DOHH2 (cell line): Measurements from ENCODE around the gene SPOP.

ENCODE experiments used
- H3F3A ChIP-seq: fragments of 200-600 bp; sonication (generic), shearing (Covaris generic); 2 replicates; pipeline ENCODE4 v1.6.0; 2016; ENCODE audit warnings: antibody characterized with exemption, mild to moderate bottlenecking; ENCODE audit not compliant: control insufficient read depth, insufficient read depth
- H3K27ac ChIP-seq: fragments of 200-600 bp; sonication (generic); 2 replicates; pipeline ENCODE4 v1.5.1; 2014; ENCODE audit warnings: low read depth, mild to moderate bottlenecking, low read length, moderate library complexity
- H3K27me3 ChIP-seq: fragments of 200-600 bp; sonication (generic); 2 replicates; pipeline ENCODE4 v1.6.1; 2014; ENCODE audit warnings: mild to moderate bottlenecking, low read length, mixed read lengths; ENCODE audit not compliant: control insufficient read depth
- H3K36me3 ChIP-seq: fragments of 200-600 bp; sonication (generic); 2 replicates; pipeline ENCODE4 v1.6.1; 2014; ENCODE audit warnings: mild to moderate bottlenecking, low read length, moderate library complexity, mixed read lengths; ENCODE audit not compliant: control insufficient read depth
- H3K4me1 ChIP-seq: fragments of 200-600 bp; sonication (generic); 2 replicates; pipeline ENCODE4 v1.6.1; 2014; ENCODE audit warnings: mild to moderate bottlenecking, low read length, mixed read lengths; ENCODE audit not compliant: control insufficient read depth
- H3K4me2 ChIP-seq: fragments of 200-600 bp; sonication (generic); 2 replicates; pipeline ENCODE4 v1.6.0; 2014; ENCODE audit warnings: mild to moderate bottlenecking, low read length, moderate library complexity
- H3K4me3 ChIP-seq: fragments of 200-600 bp; sonication (generic); 2 replicates; pipeline ENCODE4 v1.5.1; 2014; ENCODE audit warnings: mild to moderate bottlenecking, low read length, mixed read lengths
- H3K79me2 ChIP-seq: fragments of 200-600 bp; sonication (generic); 2 replicates; pipeline ENCODE4 v1.6.1; 2014; ENCODE audit warnings: mild to moderate bottlenecking, low read length, mixed read lengths; ENCODE audit not compliant: control insufficient read depth
- H3K9me2 ChIP-seq: fragments of 200-600 bp; sonication (generic); replicated peaks from 2 replicates; pipeline ENCODE4 v1.6.1; 2014; ENCODE audit warnings: mild to moderate bottlenecking, low read length, mixed read lengths; ENCODE audit not compliant: control insufficient read depth
- H3K9me3 ChIP-seq: fragments of 200-600 bp; sonication (generic); 2 replicates; pipeline ENCODE4 v1.6.1; 2014; ENCODE audit warnings: antibody characterized with exemption, low read length, mixed read lengths; ENCODE audit not compliant: control insufficient read depth, insufficient read depth
- H4K20me1 ChIP-seq: fragments of 200-600 bp; sonication (generic); 2 replicates; pipeline ENCODE4 v1.6.0; 2014; ENCODE audit warnings: low read depth, mild to moderate bottlenecking, antibody characterized with exemption, low read length, moderate library complexity; ENCODE audit not compliant: control insufficient read depth, insufficient read depth
- CTCF ChIP-seq: fragments of 200-600 bp; sonication (generic); IDR thresholded peaks from one replicate; pipeline ENCODE4 v1.5.1; 2014; ENCODE audit warnings: antibody characterized with exemption, mild to moderate bottlenecking, low read depth, low read length; ENCODE audit not compliant: poor library complexity, severe bottlenecking
- EZH2phosphoT487 ChIP-seq: fragments of 200-600 bp; sonication (generic); IDR thresholded peaks from 2 replicates; pipeline ENCODE4 v1.6.1; 2017; ENCODE audit warnings: borderline replicate concordance, mild to moderate bottlenecking, antibody characterized with exemption, low read length, moderate library complexity, mixed read lengths

The SPOP gene

GRCh38 chr17:49604314-49604869 lies 73.5 kb downstream of the SPOP start:
- Histone ChIP-seq H3K27ac (no peak overlapping the region), H3F3A (no peaks in the 10 kb centered on the region), H3K4me2 (no peak overlapping the region), H3K9me3 (no peaks in the 10 kb centered on the region), H4K20me1 (no peaks in the 10 kb centered on the region), H3K9me2 (no peaks in the 10 kb centered on the region), H3K36me3 (peaks cover 62% of the 10 kb centered on the region), H3K4me1 (no peaks in the 10 kb centered on the region), H3K27me3 (no peaks in the 10 kb centered on the region), H3K79me2 (no peaks in the 10 kb centered on the region), H3K4me3 (no peak overlapping the region)
- TF ChIP-seq CTCF (no peak), EZH2phosphoT487 (no peak)

GRCh38 chr17:49603720-49604119 lies 74.2 kb downstream of the SPOP start:
- Histone ChIP-seq H3K4me3 (no peak overlapping the region), H3K4me1 (no peaks in the 10 kb centered on the region), H3K36me3 (peaks cover 57% of the 10 kb centered on the region), H3K27me3 (no peaks in the 10 kb centered on the region), H3K9me2 (no peaks in the 10 kb centered on the region), H3K9me3 (no peaks in the 10 kb centered on the region), H3F3A (no peaks in the 10 kb centered on the region), H4K20me1 (no peaks in the 10 kb centered on the region), H3K79me2 (no peaks in the 10 kb centered on the region), H3K27ac (no peak overlapping the region), H3K4me2 (no peak overlapping the region)
- TF ChIP-seq EZH2phosphoT487 (no peak), CTCF (no peak)

GRCh38 chr17:49603238-49603637 lies 74.7 kb downstream of the SPOP start:
- peaks cover 56% of the 10 kb centered on the region for H3K36me3 ChIP-seq
- H3K27me3 ChIP-seq: no peaks in the 10 kb centered on the region
- TF ChIP-seq CTCF: no peak
- TF ChIP-seq EZH2phosphoT487: no peak
- H3K4me1 ChIP-seq: no peaks in the 10 kb centered on the region
- no peaks in the 10 kb centered on the region for H3K79me2 ChIP-seq
- no peak overlapping the region for H3K4me2 ChIP-seq
- H4K20me1 ChIP-seq: no peaks in the 10 kb centered on the region
- no peaks in the 10 kb centered on the region for H3K9me3 ChIP-seq
- H3K27ac ChIP-seq: no peak overlapping the region
- H3F3A ChIP-seq: no peaks in the 10 kb centered on the region
- no peak overlapping the region for H3K4me3 ChIP-seq
- H3K9me2 ChIP-seq: no peaks in the 10 kb centered on the region

- H3K9me2 ChIP-seq: no peaks in the 10 kb centered on the region
- TF ChIP-seq CTCF (no peak), EZH2phosphoT487 (no peak)
- no peaks in the 10 kb centered on the region for H3K27me3 ChIP-seq
- H3K4me2 ChIP-seq: no peak overlapping the region
- no peaks in the 10 kb centered on the region for H3K4me1 ChIP-seq
- no peak overlapping the region for H3K4me3 ChIP-seq
- no peaks in the 10 kb centered on the region for H3K79me2 ChIP-seq
- H3K36me3 ChIP-seq: peaks cover 57% of the 10 kb centered on the region
- no peak overlapping the region for H3K27ac ChIP-seq
- no peaks in the 10 kb centered on the region for H3K9me3 ChIP-seq
- H4K20me1 ChIP-seq: no peaks in the 10 kb centered on the region
- H3F3A ChIP-seq: no peaks in the 10 kb centered on the region
Observed at GRCh38 chr17:49602783-49603182, 75.1 kb downstream of the SPOP start.
